MM.1S (cell line): ENCODE results near the gene MLLT11.

Source experiments
- EZH2phosphoT487 ChIP-seq: fragments of 300-600 bp; sonication (generic); IDR thresholded peaks from 2 replicates; pipeline ENCODE4 v1.6.1; 2018; ENCODE audit warnings: antibody characterized with exemption, low read length
- TF ChIP-seq, protein P1 (sequence below): fragments of 300-600 bp; sonication (generic); IDR thresholded peaks from 2 replicates; pipeline ENCODE4 v1.5.1; 2016; ENCODE audit warnings: antibody characterized with exemption, low read length, mixed read lengths

GRCh38 chr1:151050051-151050688 lies 10.0 kb upstream of the MLLT11 start:
- TF ChIP-seq, protein P1, sequence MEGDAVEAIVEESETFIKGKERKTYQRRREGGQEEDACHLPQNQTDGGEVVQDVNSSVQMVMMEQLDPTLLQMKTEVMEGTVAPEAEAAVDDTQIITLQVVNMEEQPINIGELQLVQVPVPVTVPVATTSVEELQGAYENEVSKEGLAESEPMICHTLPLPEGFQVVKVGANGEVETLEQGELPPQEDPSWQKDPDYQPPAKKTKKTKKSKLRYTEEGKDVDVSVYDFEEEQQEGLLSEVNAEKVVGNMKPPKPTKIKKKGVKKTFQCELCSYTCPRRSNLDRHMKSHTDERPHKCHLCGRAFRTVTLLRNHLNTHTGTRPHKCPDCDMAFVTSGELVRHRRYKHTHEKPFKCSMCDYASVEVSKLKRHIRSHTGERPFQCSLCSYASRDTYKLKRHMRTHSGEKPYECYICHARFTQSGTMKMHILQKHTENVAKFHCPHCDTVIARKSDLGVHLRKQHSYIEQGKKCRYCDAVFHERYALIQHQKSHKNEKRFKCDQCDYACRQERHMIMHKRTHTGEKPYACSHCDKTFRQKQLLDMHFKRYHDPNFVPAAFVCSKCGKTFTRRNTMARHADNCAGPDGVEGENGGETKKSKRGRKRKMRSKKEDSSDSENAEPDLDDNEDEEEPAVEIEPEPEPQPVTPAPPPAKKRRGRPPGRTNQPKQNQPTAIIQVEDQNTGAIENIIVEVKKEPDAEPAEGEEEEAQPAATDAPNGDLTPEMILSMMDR: no peak
- TF ChIP-seq EZH2phosphoT487: no peak
